Dendritic cell treated with granulocyte-macrophage colony-stimulating factor and Interleukin-4, amounts not matched to agents 40 ng/mL and 50 ng/mL, for 4 days (primary cell): ENCODE measurements around the gene GABRA4.

ENCODE experiments used
- H3K27ac Mint-ChIP-seq: one replicate; pipeline ENCODE4 v1.8.0; 2022; ENCODE audit warnings: mild to moderate bottlenecking, mixed read lengths
- H3K27me3 Mint-ChIP-seq: one replicate; pipeline ENCODE4 v1.8.0; 2022; ENCODE audit warnings: mild to moderate bottlenecking, mixed read lengths
- H3K36me3 Mint-ChIP-seq: one replicate; pipeline ENCODE4 v1.8.0; 2022; ENCODE audit warnings: low read depth, mixed read lengths
- H3K4me1 Mint-ChIP-seq: one replicate; pipeline ENCODE4 v1.8.0; 2022; ENCODE audit warnings: low read depth, mixed read lengths
- H3K4me3 Mint-ChIP-seq: one replicate; pipeline ENCODE4 v1.8.0; 2022; ENCODE audit warnings: mild to moderate bottlenecking, moderate library complexity, mixed read lengths
- H3K9me3 Mint-ChIP-seq: one replicate; pipeline ENCODE4 v1.8.0; 2022; ENCODE audit warnings: mixed read lengths
- intact Hi-C: fragments of 100-400 bp; cut with micrococcal nuclease; formaldehyde crosslinking; loops from one replicate; pipeline ENCODE4 v1.15.0; 2022

GABRA4 gene

DNA sequence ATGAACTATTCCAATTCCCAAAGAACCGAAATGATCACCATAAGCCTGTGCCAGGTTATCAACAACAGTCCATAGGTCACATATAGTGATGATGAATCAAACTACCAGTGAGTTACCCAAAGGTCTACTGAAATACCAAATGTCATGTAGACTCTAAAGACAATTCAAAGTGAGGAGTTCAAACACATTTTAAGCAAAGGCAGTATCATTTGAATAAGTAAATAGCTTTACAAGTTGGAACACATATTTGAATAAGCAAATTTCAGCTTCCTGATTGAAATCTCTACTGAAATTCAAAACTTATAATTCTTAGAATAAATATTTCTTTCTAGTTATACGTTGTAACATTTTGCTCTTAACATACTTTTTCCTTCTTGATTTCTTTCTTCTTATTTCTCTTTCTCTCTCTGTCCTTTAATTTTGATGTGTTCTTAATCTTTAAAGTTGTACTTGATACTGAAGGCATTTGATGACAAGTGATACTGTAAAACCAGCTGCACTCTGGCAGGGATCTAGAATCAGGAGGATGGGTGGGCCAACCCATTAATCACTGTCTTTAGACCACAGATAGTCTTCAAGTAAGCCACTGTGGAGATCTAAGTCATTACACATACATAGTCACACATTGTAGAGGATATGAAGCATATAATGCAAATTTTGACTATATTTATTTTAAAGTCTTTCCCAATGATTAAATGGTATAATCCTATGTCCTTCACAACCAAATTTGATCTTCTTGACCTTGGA is 34.5 kb downstream of the GABRA4 start:
- no peak overlapping the region for H3K27ac Mint-ChIP-seq
- H3K36me3 Mint-ChIP-seq, result no peaks in the 10 kb centered on the region
- H3K9me3 Mint-ChIP-seq, result no peaks in the 10 kb centered on the region
- H3K4me3 Mint-ChIP-seq, result no peak overlapping the region
- intact Hi-C loops, result no loop called here
- H3K27me3 Mint-ChIP-seq, result peaks cover 1% of the 10 kb centered on the region
- H3K4me1 Mint-ChIP-seq, result no peaks in the 10 kb centered on the region

DNA sequence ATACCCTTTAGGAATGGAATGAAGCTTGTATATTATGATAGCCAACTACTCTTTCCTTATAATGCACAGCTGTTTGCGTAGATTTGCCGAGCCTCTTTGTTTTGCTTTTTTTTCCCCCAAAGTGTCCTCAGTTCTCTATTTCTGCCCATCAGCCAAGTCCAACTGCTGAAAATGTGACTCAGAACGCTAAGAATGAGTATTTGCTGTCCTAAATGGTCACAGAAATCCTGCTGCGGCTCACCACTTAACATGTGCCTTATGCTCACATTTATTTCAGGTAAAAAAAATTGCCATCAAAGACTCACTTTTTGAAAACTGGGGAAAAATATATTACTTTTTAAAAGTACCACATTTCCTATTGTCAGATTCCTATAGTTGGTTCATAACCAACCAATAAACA is 36.9 kb downstream of the GABRA4 start:
- Mint-ChIP-seq H3K9me3 (no peaks in the 10 kb centered on the region), H3K27me3 (peaks cover 1% of the 10 kb centered on the region), H3K36me3 (no peaks in the 10 kb centered on the region), H3K4me1 (no peaks in the 10 kb centered on the region), H3K4me3 (no peak overlapping the region), H3K27ac (no peak overlapping the region)
- intact Hi-C loops, result no loop called here

DNA sequence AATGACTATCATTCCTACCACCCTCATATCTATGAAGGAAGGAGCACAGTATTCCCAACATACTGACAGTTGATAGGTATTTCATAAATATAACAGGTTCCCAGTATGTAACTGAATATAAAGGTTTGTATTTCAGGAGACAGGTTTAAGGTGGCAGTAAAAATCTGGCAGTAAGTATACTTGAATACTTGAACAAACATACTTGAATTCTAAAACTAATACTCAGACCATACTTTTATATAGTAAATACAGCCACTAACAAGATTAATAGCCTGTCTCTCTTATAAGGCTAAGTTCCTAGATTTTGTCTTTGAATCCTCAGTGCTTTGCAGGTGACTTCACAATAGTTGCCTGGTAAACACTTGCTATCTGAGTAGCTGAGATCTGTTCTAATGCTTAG is 37.8 kb downstream of the GABRA4 start:
- Mint-ChIP-seq H3K4me3 (no peak overlapping the region), H3K36me3 (no peaks in the 10 kb centered on the region), H3K4me1 (no peaks in the 10 kb centered on the region), H3K27ac (no peak overlapping the region), H3K27me3 (peaks cover 1% of the 10 kb centered on the region), H3K9me3 (no peaks in the 10 kb centered on the region)
- intact Hi-C loops, result no loop called here

DNA sequence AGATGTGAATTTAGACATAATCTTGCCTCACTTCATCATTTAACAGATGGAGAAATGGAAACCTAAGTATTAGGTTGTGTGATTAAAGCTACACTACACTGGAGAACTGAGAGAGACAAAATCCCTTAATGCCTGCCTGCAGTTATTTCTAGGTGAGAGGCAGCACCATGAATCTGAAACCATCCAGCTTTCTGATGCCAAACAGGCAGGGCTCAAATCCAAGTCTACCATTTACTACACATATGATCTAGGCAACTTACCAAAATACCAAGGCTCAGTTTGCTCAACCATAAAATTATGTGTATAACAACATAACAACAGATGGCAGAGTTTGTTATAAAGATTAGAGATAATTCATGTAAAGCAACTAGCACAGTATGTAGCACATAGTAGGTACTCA is 38.7 kb downstream of the GABRA4 start:
- intact Hi-C loops, result no loop called here

DNA sequence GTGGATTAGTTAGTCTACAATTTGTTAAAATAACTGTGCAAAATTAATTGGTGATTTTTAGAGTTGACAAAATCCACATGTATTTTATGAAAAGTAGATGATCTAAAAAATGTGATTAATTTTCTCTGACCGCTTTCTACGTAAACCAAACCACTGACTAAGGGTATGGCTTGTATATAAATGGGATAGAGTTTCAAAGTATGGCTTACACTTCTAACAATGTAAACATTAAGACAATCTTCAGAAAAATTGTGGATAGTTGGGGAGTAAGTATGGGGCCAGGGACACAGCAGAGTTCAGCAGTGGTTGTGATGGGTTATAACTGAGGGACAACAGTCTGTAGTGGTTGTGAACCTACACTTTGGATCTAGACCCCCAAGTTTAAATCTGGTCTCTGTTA is 39.8 kb downstream of the GABRA4 start:
- Mint-ChIP-seq H3K4me1 (no peaks in the 10 kb centered on the region), H3K9me3 (no peaks in the 10 kb centered on the region), H3K27me3 (peaks cover 1% of the 10 kb centered on the region), H3K27ac (no peak overlapping the region), H3K4me3 (no peak overlapping the region), H3K36me3 (no peaks in the 10 kb centered on the region)
- intact Hi-C loops, result no loop called here

More for the DNA sequence above, 38.7 kb downstream of the GABRA4 start:
- Mint-ChIP-seq H3K4me3 (no peak overlapping the region), H3K36me3 (no peaks in the 10 kb centered on the region), H3K27ac (no peak overlapping the region), H3K27me3 (peaks cover 1% of the 10 kb centered on the region), H3K9me3 (no peaks in the 10 kb centered on the region), H3K4me1 (no peaks in the 10 kb centered on the region)

DNA sequence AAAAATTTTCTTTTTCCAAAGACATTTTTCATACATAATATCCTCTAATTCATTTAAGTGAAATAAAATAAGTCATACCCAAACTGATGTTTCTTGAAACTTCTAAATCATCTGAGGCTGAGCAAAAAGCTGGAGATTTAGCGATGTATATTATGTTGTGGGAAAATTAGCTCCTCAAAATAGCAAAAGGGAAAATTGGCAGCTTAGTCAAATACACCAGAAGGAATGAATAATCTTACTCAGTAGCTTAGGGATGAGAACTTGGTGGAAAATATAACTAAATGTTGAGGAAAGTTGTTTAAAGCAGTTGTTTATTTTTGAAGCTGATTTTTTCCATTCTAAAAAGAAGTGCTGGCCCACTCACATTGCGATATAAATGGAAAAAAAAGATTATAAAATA is 40.9 kb downstream of the GABRA4 start:
- Mint-ChIP-seq H3K36me3 (no peaks in the 10 kb centered on the region), H3K4me3 (no peak overlapping the region), H3K27me3 (peaks cover 1% of the 10 kb centered on the region), H3K4me1 (no peaks in the 10 kb centered on the region), H3K9me3 (no peaks in the 10 kb centered on the region), H3K27ac (no peak overlapping the region)
- intact Hi-C loops, result no loop called here

DNA sequence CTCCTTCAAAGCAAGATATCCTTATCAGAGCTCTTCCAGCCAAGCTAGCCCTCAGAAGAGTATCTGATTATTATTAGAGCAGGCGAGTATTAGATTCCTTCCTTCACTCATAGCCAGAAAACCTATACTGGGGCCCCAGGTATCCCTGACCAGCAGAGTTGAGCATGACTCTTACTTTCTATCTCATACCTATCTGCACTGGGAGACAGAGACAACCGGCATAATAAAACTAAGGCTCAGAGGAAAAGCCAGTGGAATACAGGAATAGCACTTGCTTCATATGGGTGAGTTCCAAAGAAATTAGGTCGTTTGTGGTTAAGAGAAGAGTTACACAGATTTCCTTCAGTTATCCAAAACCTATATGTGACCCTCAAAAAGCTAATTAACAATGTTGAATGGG is 42.6 kb downstream of the GABRA4 start:
- no peaks in the 10 kb centered on the region for H3K9me3 Mint-ChIP-seq
- H3K4me1 Mint-ChIP-seq, result no peaks in the 10 kb centered on the region
- no peaks in the 10 kb centered on the region for H3K36me3 Mint-ChIP-seq
- H3K27ac Mint-ChIP-seq, result no peak overlapping the region
- intact Hi-C loops, result no loop called here
- no peak overlapping the region for H3K4me3 Mint-ChIP-seq
- H3K27me3 Mint-ChIP-seq, result peaks cover 1% of the 10 kb centered on the region

DNA sequence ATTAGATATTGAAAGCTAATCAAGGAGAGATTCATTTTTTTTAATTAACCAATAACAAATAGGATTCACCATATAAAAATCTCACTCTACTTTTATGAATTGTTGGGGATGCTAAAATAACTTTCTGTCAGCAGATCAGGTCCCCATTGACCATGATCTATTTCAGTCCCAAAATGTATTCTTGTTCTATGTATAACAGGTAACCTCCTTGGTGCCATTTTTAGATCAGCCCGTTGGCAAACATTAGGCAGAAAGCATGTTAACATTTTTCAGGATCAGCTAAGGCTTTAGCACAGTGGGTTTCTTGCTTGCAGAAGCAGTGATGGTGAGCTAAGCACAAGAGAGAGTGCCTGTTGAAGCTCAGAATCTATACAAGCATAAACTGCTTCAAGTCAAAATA is 43.6 kb downstream of the GABRA4 start:
- no peak overlapping the region for H3K4me3 Mint-ChIP-seq
- H3K9me3 Mint-ChIP-seq, result no peaks in the 10 kb centered on the region
- no peak overlapping the region for H3K27ac Mint-ChIP-seq
- intact Hi-C loops, result no loop called here
- H3K27me3 Mint-ChIP-seq, result peaks cover 1% of the 10 kb centered on the region
- H3K4me1 Mint-ChIP-seq, result no peaks in the 10 kb centered on the region
- no peaks in the 10 kb centered on the region for H3K36me3 Mint-ChIP-seq

DNA sequence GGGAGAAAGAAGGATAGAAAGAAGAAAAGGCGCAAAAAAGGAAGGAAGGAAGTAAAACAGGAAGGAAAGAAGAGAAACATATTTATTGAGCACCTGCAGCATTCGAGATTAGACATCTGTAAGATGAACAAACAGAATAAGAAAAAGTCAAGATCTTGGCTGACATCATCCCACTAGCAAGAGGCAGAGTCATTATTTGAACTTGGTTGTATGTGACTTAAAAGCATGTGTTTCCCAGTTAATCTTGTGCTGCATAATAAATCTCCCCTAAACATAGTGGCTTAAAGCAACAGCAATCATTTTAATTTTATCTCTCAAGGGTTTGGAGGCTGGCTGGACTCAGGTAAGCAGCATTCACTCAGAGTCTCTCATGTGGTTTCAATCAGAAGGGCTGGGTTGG is 45.8 kb downstream of the GABRA4 start:
- Mint-ChIP-seq H3K9me3 (no peaks in the 10 kb centered on the region), H3K27me3 (peaks cover 5% of the 10 kb centered on the region), H3K36me3 (no peaks in the 10 kb centered on the region), H3K27ac (no peak overlapping the region), H3K4me3 (no peak overlapping the region), H3K4me1 (no peaks in the 10 kb centered on the region)
- intact Hi-C loops, result no loop called here

DNA sequence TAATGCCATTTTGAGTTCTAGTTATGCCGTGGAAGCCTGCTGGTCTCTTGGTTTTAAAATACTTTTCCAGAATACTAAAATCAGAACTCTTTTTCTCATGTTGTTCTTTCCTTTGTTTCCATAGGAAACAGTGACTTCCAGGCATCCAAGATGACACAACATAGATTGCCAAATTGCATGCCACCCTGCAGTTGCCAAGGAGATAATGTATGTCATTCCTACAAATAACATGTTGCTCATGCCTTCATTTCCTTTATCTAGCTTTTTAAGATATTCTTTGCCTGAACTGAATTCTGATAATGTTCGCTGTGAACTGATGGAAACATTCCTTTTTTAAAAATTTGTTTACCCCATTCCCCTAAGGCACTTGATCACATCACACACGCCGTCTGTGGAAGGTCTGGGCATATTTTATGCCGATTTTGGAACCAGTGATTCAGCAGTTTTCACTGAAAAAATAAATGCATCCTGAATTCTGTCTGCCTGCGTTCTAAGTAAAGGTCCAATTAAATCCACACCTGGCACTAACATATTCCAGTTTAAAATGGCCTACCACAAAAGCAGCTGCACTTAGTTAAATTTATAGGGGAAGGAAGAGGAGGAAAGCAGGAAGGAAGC is 46.4 kb downstream of the GABRA4 start:
- no peaks in the 10 kb centered on the region for H3K36me3 Mint-ChIP-seq
- intact Hi-C loops, result no loop called here
- no peak overlapping the region for H3K27ac Mint-ChIP-seq
- no peaks in the 10 kb centered on the region for H3K9me3 Mint-ChIP-seq
- no peak overlapping the region for H3K4me3 Mint-ChIP-seq
- peaks cover 5% of the 10 kb centered on the region for H3K27me3 Mint-ChIP-seq
- H3K4me1 Mint-ChIP-seq, result no peaks in the 10 kb centered on the region

DNA sequence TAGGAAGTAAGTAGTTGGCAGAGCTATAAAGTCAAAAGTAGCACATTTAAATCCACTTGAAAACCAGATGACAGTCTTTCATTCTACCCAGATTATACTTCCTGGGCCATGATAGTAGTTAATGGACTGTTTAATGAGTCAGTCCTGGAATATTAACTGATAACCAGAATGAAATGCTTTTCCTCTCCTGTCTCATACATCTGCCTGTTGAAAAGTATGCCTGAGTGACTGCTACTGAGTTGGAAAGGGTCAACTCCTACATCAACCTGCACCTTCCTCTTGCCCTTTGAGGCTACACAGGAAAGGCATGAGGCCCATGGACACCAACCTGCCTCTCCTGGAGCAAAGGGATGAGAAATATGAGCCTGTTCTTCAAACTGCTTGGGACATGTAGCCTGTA is 48.3 kb downstream of the GABRA4 start:
- Mint-ChIP-seq H3K27me3 (peaks cover 5% of the 10 kb centered on the region), H3K9me3 (no peaks in the 10 kb centered on the region), H3K36me3 (no peaks in the 10 kb centered on the region), H3K27ac (no peak overlapping the region), H3K4me3 (no peak overlapping the region), H3K4me1 (no peaks in the 10 kb centered on the region)
- intact Hi-C loops, result no loop called here

DNA sequence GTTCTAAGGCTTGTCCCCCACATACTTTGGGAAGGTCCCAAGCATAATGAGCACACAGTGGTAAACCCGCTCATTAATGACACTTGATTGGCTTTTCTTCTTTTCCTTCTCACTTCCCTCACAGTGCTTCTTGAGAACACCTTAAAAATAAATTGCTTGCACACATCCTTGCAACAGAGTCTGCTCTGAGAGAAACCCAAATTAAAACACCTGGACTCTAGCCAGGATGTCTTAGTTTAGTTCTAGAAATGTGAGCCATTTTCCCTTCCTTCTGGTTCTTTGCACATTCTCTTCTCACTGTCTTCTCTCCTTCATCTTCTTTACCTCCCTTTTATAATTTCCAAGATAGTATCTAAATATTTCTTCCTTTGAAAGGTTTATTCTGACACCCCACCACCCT is 49.0 kb downstream of the GABRA4 start:
- Mint-ChIP-seq H3K4me1 (no peaks in the 10 kb centered on the region), H3K9me3 (no peaks in the 10 kb centered on the region), H3K27me3 (peaks cover 5% of the 10 kb centered on the region), H3K27ac (no peak overlapping the region), H3K36me3 (no peaks in the 10 kb centered on the region), H3K4me3 (no peak overlapping the region)
- intact Hi-C loops, result no loop called here

DNA sequence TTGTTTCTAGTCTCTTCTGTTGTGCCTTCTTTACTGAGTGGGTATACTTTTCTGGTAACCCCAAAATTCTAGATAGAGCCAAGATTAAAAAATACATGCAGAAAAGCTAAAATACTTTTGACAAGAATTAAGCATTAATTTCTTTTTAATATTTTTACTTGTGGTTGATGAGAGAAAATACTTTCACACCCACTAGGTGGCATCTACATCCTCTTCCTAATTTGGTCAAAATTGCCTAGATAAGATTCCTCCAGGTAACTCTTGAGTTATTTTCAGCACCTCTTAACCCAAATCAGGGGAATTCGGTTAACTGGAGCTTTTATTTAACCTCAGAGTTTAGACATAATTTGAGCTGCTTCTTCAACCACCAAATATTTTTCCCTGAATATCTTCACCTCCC is 55.9 kb downstream of the GABRA4 start:
- Mint-ChIP-seq H3K9me3 (no peaks in the 10 kb centered on the region), H3K36me3 (no peaks in the 10 kb centered on the region), H3K4me1 (no peaks in the 10 kb centered on the region), H3K4me3 (no peak overlapping the region), H3K27ac (no peak overlapping the region), H3K27me3 (peaks cover 3% of the 10 kb centered on the region)
- intact Hi-C loops, result loop anchor here (5.0 to 10.0 kb wide), 2 partner anchors 95 to 627 kb away; partner anchors contain the start of gene GABRB1

DNA sequence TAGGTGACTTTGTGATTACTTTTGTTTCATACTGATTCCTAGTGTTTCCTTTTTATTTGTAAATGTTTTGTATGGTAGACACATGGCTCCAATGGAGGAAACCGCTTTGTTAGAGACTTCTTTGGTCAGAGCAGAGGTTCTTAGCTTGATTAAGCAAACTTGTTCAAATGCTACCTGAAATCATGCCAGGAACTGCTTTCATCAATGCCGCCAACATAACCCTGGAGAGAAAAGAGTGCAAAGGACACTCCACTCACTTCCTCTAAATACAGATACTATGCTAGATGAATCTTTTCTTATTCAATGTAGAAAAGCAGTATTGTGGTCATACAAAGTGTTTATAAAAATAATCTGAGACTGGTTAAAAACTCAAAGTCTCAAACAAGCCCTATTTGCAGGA is 58.7 kb downstream of the GABRA4 start:
- H3K27ac Mint-ChIP-seq, result no peak overlapping the region
- intact Hi-C loops, result loop anchor here (5.0 to 10.0 kb wide), 4 partner anchors 98 to 630 kb away; partner anchors contain the start of gene GABRB1
- no peaks in the 10 kb centered on the region for H3K9me3 Mint-ChIP-seq
- peaks cover 4% of the 10 kb centered on the region for H3K27me3 Mint-ChIP-seq
- no peak overlapping the region for H3K4me3 Mint-ChIP-seq
- no peaks in the 10 kb centered on the region for H3K36me3 Mint-ChIP-seq
- no peaks in the 10 kb centered on the region for H3K4me1 Mint-ChIP-seq

DNA sequence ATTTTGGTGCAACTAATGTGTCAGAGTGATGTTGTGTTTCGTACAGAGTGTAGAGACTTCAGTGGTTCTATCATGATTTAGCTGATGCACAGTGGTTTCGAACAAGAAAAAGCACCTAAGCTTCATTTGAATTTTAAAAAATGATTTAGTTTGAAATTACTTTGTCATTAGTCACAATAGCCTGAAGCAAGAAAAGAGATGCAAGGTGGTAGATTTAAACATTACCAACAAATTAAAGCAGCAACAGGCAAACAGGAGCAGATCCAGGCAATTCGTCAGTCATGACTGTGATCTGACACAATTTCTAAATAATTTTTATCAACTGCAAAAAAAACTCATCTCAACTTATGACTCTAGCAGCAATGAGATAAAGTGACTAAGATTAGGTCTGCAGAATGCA is 59.7 kb downstream of the GABRA4 start:
- intact Hi-C loops, result loop anchor here (5.0 to 10.0 kb wide), 3 partner anchors 284 to 631 kb away; no protein-coding TSS in a partner anchor
- no peak overlapping the region for H3K4me3 Mint-ChIP-seq
- no peaks in the 10 kb centered on the region for H3K9me3 Mint-ChIP-seq
- peaks cover 5% of the 10 kb centered on the region for H3K27me3 Mint-ChIP-seq
- no peaks in the 10 kb centered on the region for H3K4me1 Mint-ChIP-seq
- H3K27ac Mint-ChIP-seq, result no peak overlapping the region
- H3K36me3 Mint-ChIP-seq, result no peaks in the 10 kb centered on the region
